ENCODE measurements around the gene MECR.
A peak's percentile ranks its signal among the peaks of the same experiment; 100 is the strongest.

The MECR gene

GRCh38 chr1:29245261-29245660 is 14.5 kb upstream of the MECR start:
- no peak for TF ChIP-seq CTCF (IDR thresholded peaks at IDR 0.05)

DNA sequence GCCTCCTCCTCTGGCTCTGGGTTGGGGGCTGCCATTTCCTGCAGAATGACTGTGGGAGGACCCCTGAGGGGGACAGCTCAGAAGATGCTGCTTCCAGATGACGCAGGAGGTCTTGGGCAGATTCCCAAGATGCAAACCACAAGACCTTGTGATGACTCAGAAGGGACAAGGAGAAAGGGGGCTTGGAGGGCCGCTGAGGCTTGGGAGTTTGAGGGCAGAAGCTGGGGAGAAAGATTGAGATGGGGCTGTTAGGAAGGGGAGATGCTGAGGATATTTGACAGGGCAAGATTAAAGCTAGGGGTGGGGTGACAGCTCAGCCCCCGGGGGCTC is 13.1 kb upstream of the MECR start:
- no peak for TF ChIP-seq CTCF (IDR thresholded peaks at IDR 0.05)

GRCh38 chr1:29243023-29243870 is 12.5 kb upstream of the MECR start:
- TF ChIP-seq CTCF (IDR thresholded peaks at IDR 0.05), result no peak

DNA sequence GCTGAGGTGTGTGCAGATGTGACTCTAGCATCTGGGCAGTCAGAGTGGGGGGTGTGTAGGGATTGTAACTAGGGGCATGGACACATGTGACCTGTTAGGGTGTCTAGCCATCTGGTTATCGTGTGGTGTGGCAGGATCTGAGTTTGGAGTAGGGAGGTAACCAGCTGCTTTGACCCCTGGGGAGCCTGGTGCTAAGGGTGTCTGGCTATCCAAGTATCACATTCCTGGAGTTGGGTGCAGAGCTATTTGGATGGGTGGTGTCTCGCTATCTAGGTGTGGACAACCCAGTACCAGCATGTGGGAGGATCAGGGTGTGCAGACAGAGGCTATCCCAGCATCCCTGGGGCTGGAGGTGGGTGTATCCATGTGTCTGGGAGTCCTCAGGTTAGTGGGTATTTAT is 10.3 kb upstream of the MECR start:
- TF ChIP-seq CTCF (IDR thresholded peaks at IDR 0.05), result no peak

DNA sequence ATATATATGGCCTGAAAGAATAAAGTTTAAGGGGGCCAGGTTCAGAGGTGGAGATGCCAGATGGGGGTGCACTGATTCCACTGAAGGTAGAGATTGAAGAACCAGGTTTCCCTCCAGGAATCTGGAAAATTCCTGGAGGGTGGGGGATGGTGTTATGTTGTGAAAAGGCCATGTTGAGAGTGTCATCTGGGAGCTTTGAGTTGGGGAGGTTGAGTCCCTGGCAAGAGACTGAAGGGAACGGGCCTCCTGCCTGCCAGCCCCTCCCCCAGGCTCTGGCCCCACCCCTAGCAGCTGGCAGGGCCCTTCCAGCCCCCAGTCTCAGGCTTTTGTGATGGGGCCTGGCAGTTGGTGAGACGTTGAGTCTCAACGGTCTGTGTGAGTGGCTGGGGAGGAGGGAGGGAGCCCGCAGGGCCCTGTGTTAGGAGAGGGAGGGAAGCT is 9.7 kb upstream of the MECR start:
- 0 out of 2 replicates have a peak, but pooled peaks have one; percentile 12 for TF ChIP-seq CTCF (IDR thresholded peaks at IDR 0.05)

DNA sequence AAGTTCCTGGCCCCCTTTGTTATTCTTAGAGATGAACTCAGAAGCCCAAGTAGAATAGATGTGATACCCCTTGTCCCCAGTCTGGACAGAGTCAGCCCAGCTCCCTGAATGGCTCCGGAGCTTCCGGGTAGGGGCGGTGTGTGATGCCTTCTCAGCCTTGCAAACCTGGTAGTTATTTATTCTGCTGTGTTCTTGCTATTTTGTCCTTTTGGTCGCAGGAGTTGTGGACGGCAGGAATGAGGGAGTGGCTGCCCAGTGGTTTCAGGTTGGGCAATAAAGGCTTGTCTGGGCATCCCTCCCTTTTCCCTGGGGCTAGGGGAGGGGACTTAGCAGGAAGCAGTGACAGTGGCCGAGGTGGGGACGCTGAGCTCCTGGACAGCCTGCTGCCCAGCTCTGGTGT is 8.4 kb upstream of the MECR start:
- TF ChIP-seq CTCF (IDR thresholded peaks at IDR 0.05), result no peak

- no peak for TF ChIP-seq CTCF (IDR thresholded peaks at IDR 0.05)
Observed at GRCh38 chr1:29238620-29239002, 7.9 kb upstream of the MECR start.

Measured in LNCAP (cell line).